ENCODE results near the gene HLA-DRB1.
"Not testable (repeated sequence)": the region's sequence is repeated elsewhere in the genome, so short reads cannot be mapped to it uniquely, and the experiment has no call there.

The HLA-DRB1 gene

DNA sequence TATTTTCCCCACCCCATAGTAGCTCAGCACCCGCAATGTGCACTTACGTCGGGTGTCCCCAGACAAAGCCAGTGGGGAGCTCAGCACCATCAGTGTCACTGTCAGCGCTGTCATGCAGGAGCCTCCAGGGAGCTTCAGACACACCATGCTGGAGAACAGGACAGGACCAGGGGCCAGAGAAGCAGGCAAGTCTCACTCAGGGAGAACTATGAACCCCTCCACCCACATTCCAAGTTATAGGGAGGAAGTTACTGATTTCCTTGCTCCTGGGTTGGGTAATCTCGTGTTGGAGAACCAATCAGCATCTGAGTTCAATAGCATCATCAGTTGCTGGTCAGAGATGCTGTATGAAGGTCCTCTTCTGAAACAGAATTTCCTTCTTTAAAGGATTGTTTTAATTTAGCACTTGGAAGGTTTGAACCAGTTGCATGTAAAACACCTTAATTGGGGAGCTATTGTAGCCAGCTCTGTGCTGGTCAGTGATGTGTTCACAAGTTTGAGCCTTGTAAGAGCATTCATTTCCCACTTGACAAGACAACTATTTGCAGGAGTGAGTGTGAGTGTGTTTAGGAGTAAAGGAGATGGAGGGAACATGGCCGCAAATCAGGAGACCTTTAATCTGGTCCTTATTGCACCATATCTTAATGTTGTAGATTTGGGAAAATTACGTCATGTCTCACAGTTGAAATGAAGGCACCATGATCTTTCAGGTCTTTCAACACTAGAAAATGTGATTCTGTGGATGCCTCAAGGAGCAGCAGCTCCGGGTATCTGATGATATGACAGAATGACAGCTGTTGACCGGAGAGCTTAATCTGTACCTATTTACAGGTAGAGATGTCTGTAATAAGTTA lies at the start of gene HLA-DRB1:
Gene HLA-DRB1 (minus strand): TSS at position 253 of the 854 bp plus-strand sequence. CDS start 106 bp downstream, at position 147.
- DNase-seq, result peak in 10 of 51 donors; percentile 3 to 14 (median 8)

DNA sequence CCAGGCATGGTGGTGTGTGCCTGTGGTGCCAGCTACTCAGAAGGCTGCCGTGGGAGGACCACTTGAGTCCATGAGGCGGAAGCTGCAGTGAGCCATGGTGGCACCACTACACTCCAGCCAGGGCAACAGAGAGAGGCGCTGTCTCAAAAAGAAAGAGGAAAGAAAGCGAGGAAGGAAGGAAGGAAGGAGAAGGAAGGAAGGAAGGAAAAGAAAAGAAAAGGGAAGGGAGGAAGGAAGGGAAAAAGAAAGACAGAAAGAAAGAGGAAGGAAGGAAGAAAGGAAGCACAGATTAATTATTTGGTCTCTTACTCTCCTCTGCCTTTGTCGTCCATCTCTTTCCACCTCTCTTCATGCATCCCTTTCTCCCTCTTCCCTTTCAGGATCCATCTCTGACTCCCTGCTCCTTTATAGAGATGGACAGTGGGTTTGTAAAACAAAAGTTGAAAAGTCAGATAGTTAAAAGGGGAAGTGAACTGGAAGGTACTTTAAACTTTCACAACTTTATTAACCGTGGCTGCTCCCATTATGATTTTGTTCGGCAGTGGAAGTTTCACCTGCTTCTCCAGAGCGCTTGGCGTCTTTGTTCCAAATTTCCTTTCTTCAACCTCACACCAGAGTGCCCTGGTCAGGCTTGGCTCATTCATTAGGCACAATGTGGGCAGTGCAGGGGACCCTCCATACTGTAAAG lies 49.0 kb upstream of the HLA-DRB1 start:
- DNase-seq, result no peak

DNA sequence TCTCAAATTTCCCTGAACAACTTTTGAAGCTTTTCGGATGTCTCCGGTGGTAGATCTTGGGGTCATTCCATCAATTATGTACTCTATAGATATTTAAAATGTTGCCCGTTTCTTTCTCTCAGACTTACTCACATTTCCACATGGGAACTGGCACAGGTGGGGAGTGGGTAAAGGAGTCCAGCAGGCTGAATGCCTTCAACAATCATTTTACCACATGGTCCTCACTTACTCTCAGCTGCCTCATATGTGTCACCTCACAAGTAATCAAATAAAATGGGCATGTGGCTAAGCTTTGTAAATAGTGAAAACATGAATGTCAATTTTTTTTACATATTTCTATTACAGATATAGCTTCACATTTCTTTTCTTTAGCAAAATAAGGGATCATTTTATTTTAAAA lies 48.2 kb upstream of the HLA-DRB1 start:
- no peak for DNase-seq

DNA sequence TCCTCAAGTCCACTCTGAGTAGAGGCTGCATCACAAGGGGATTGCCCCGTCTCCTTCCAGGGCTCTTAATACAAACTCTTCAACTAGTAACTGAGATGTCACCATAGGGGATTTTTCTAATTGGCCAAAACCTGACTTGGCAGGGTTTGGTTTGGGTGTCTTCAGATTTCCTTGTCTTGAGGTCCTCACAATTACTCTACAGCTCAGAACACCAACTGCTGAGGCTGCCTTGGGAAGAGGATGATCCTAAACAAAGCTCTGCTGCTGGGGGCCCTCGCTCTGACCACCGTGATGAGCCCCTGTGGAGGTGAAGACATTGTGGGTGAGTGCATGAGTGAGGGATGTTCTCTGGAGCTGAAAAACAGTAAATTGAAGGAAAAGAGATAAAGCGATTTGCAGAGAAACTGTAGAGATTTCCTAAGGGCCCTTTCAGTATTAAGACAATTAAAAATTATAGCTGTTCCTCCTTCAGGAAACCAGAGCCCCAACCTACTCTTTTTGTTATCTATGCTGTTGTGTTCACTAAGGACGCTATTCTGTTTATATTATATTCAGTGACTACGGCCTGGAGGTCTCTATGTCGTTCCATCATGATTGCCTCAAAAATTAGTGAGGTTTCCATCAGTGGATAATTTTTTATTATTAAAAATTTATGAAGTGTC lies 47.7 kb upstream of the HLA-DRB1 start, which contains the start of gene HLA-DQA1:
Gene HLA-DQA1 (plus strand): TSS at position 188 of the 662 bp plus-strand sequence. CDS start 53 bp downstream, at position 241.
- peak in 6 of 51 donors; percentile 0 to 23 (median 6) for DNase-seq

DNA sequence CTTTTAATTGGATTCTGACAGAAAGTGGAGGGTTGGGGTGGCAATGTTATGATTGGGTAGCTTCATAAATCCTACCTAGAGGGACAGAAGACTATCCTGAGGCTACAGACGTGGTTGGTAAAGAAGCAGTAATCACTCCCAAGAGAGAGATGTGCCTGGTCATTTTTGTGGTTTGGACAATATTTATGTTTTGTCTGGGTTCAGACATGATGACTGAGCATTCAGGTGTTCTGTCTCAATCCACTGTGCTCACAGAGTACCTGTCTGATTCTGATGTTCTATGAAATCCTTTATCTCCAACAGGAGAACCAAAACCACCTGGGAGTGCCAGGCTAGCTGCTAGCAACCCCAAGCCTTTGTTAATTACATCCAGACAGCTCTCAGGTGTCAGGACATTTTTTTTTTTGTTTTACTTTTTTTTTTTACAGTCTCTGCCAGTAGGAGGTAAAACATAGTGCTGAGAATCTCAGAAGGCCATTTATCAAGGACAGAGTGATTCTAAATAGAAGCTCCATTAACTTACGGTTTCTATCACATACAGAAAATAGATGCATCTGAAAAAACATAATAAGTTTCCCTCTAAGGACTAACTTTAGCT lies 46.0 kb upstream of the HLA-DRB1 start:
- DNase-seq, result no peak

DNA sequence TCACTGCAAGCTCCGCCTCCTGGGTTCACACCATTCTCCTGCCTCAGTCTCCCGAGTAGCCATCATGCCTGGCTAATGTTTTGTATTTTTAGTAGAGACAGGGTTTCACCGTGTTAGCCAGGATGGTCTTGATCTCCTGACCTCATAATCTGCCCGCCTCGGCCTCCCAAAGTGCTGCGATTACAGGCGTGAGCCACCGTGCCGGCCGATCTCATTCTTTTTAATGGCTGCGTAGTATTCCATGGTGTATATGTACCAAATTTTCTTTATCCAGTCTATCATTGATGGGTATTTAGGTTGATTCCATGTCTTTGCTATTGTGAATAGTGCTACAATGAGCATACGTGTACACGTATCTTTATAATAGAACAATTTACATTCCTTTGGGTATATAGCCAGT lies 40.1 kb upstream of the HLA-DRB1 start:
- DNase-seq, result not testable (repeated sequence)

DNA sequence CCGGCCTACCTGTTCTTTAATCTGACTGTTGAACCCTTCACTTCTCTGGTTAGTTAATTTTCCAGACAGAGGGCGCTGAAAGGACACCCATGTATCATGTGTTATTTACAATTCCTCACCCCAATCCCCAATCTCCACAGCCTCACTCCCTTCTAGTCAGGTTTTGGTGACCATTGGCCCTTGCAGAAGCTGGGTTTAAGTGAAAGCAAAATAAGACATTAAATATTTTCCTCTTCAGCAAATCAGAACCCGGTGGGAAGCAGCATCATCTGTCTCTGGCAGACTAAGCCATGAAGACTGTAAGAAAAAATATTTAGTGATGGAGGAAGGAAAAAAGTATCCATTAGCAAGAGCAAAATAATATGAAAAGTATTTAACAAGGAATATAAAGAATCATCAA lies 38.2 kb upstream of the HLA-DRB1 start:
- peak in 4 of 51 donors; percentile 2 to 10 (median 4) for DNase-seq

DNA sequence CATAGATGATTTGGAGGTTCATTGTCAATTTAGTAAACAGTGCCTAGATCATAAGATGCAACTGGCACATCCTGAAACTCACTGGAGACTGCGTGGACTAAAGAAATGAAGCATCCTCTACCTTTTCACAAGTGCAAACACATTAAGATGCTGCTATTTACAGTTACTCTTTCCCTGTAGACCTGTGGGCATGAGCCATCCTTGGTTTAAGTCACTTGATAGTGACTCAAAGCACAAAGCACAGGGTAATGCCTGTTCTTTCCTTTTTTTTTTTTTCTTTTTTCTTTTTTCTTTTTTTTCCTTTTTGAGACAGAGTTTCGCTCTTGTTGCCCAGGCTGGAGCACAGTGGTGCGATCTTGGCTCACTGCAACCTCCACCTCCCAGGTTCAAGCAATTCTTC lies 37.6 kb upstream of the HLA-DRB1 start:
- DNase-seq, result no peak

DNA sequence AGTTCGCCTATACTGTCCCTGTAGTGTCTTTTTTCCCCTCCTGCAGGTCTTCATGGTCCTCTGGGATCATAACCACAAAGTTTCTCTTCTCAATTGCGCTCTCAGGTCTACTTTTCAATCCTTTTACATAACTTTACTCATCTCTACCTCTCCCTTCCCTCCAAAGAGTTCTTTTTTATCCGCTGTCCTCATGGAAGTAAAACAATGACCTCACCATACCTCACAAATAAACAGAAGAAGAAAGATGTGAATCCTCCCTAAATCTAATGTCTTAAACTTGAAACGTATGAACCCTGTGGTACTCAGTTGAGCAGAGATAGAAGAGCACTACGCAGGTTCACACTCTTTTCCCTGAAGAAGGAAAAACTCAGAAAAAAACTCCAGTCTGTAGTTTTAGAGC lies 35.5 kb upstream of the HLA-DRB1 start:
- DNase-seq, result no peak

DNA sequence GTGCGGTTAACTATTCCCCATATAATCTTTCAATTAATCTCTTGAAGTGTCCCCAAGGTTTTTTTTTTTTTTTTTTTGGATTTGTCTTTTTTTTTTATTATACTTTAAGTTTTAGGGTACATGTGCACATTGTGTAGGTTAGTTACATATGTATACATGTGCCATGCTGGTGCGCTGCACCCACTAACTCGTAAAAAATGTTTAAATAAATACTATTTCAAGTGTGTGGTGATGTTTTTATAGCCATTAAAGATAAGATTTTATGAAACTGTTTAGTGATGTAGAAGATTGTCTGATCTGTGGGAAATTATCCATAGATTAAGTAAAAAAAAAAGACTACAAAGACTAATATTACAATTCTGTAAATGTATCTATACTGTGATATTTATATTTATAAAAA lies 34.9 kb upstream of the HLA-DRB1 start:
- no peak for DNase-seq

DNA sequence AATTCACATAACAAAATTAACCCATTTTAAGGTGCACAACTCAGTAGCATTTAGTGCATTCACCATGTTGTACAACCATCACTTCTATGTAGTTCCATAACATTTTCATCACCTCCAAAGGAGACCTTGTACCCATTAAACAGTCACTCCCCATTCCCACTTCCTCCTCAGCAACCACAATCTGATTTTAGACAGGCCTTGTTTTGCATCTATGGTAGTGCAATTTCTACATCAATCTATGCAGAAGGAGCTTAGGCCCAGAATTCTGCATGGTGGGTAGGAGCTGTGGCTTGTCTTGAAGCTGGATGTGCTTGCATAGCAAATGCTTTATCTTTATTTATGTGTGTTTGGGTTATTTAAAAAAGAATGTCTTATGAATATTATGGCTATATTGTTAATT lies 34.0 kb upstream of the HLA-DRB1 start:
- no peak for DNase-seq

DNA sequence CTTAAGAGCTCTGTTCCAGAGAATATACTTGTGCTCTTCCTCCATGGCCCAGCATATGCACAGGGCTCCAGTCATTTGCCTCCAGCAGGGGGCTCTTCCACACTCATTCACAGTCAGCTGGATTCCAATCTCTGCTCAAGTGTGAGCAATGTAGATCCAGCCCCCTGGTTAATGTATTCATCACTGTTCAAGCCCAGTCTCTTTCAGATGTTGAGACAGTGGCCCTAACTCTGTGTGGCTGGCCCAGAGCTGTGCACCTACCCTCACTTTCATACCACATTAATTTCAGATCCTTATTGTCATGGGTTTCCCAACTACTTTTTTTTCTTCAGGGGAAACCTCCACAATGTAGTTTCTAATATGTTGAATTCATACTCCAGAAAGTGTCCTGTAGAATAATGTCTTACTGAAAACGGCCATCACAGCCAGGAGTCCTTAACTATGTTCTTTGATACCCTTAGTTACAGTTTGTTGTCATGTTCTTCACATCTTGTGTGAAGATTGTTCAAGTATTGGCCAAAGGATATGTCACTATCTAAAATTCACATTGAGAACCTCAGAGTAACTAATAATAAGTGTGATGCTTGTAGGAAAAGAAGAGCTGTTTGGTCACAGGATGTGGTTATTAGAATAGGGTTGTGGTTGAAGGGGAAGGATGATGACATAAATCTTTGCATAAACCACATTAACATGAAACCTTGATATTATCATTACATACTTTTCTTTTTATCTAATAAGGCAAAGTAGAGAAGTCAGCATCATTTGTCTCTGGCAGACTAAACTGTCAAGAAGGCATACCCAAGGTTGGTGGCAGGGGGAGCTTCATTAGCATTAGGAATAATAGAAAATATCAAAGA lies 33.1 kb upstream of the HLA-DRB1 start:
- DNase-seq, result peak in 2 of 51 donors; percentile 1 to 6

DNA sequence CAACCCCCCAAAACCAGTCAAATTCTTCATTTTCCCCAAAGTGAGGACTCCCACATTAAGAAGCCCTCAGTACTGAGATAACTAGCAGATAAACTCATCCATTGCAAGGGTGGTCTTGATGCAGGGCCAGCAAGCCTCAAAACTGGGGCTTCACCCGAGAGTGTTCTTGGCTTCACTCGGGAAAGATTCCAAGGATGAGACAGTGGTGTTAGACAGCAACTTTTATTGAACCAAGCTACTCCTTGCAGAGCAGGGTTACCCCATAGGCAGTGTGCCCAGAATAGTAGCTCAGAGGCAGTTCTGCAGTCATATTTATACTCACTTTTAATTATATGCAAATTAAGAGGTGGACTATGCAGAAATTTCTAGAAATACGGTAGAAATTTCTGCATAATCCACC lies 31.7 kb upstream of the HLA-DRB1 start:
- no peak for DNase-seq

DNA sequence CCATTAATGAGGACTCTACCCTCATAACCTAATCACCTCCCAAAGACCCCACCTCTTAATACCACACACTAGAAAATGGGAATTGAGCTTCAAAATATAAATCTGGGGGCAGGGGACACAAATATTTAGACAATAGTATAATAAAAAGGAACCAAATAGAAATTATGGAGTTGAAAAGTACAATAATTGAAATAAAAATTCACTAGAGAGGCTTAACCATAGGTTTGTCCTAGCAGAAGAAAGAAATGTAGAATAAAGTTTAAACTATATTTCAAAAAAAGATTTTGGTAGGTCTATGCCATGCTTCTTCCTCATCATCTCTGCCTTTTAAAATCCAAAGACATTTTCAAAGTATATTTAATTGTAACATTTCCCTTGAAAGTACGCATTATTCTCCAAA lies 28.1 kb upstream of the HLA-DRB1 start:
- DNase-seq, result no peak

DNA sequence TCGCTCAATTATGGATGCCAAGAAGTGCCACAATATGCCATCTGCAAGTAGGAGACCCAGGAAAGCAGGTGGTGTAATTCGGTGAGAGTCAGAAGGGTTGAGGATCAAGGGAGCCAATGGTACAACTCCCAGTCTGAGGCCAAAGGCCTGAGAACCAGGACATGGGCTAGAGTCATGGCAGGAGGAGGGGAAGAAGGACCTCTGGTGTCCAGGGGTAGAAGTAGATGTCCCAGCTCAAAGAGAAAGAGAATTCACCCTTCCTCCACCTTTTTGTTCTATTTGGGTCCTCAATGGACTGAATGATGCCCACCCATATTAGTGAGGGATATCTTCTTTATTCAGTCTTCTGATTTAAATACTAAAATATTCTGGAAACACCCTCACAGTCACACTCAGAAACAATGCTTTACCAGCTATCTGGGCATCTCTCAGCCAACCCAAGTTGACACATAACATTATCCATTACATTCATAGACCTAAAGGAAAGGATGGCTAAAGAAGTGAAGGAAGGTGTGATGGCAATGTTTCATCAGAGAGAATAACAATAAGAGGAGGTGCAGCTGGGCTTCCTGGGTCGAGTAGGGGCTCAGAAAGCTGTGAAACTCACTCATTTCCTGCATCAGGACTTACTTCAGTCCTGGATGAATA lies 26.4 kb upstream of the HLA-DRB1 start:
- DNase-seq, result no peak

DNA sequence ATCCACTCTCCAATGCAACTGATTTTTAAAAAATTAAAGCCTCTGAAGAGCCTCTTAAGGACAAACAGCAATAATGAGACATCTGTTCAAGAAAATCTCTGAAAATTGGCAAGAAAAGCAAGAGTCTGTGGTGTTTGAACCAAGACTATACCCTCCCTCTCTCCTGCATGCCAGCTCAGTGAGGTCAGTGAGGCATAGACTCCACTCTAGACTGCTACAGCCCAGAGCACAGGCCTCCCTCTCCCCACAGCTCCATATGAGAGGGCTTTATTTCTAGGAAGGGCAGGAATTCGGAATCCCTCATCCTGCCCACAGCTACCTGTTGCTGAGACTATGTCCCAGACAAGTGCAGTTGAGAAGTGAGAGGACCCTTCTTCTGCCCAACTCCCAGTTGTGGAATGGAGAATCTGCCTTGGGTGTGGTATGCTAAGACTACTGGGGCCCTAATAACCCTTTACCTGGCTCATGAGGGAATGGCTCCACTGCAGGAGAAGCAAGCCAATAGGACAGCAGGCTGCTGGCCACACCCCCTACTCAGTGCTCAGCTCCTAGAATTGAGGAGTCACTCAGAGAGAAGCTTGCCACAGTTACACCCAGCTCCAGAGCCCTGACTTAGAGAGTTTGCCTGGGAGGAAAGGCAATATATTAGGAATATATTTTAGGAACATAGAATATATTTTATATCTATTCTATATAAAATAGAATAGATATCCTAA lies 24.9 kb upstream of the HLA-DRB1 start:
- DNase-seq, result no peak

DNA sequence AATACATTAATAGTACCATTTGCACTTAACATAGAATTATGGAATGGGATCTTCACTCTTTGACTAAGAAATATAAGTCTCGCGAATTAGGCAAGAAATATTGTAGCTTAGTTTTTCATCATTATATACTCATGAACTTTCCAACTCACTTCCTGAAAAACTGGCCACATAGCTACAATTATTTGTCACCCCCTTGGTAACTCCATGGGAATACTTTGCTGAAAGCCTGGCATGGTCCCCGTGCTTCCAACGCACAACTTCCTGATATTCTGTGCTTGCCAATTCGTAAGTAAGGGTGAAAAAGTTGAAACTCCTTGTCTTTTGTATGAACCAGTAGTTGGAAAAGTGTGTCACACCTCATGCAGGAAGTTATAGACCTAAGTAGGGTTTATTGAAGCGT lies 23.8 kb upstream of the HLA-DRB1 start:
- no peak for DNase-seq

DNA sequence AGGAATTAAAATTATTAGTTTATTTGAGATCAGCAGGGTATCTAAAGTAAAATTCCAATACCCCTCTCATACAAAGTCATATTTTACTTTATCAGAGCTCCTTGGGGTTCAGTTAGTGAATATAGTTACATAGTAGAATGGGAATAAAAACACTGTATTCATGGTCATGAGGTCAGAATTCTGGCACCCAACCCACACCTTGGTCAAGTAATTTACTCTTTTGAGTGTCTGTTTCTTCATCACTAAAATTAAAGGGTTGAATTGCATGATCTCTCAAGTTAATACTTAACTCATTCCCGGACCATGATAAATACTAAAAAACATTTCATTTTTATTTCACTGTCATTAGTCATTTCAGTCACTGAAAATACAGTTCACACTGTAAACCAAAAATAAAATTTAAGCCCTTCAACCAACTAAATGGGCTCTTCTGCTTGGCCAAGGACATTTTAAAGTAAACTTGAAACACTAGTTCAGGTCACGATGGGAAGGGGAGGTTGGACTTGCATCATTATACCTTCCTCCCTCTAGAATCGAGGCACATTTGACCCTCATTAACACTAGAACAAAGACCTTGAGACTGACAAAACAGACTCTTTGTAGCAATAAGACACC lies 21.1 kb upstream of the HLA-DRB1 start:
- DNase-seq, result no peak

All from hypothalamus (tissue), 51 donors.